ENCODE results near the gene PLA2G4E. TPM values are rescaled to one million over a fixed set of nuclear protein-coding genes. Genes with fewer than 3 reads are reported as not detected.

PLA2G4E gene
- total and polyA plus RNA-seq, 2 experiments from 2014 or later, result not detected

DNA sequence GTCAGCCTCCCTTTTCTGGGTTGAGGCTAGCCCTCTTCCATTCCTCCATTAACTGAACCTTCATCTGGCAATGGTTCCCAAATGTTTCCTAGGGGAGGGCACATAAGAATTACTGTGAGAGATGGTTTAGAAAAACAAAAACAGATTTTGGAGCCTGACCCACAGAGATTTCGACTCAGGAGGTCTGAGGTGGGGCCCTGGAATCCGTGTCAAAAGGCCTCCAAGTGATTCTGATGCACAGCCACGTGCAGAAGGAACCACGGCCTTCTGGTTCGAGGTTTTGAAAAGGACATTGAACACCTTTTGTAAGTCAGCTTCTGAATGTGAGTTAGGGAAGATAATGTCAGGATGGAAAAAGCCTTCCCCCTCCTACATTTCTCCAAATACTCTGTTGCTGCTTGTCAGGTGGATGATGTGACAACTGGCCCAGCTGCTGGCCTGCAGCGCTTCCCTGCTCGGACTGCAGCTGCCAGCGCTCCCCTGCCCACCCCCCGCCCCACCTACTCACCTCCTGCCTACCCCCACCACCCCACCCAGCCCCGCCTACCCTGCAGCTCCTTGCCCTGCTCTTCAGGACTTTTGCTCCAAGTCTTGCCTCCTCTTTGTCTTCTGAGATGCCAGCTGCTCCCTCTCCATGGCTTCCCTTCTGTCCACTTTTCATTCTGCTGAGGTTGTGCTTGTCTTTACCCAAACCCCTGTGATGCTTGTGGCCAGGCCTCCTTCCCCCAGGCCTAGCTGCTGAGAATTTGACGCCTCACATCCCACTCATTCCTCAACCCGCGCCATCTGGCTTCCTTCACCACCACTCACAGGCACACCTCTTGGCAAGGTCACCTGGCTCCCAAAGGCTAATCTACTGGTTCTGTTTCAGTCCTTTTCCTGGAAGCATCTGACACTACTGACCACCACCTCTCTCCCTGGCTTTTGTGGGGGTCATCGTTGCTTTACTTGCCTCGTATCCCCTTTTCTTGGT, 55.1 kb downstream of the PLA2G4E start:
- Histone ChIP-seq H3K79me2 (replicated peaks; ENCODE audit: insufficient read depth) (peaks cover 94% of the 10 kb centered on the region), H2AFZ (no peak overlapping the region), H3K27me3 (ENCODE audit: insufficient read depth) (no peaks in the 10 kb centered on the region), H3K4me2 (no peak overlapping the region), H3K9me2 (ENCODE audit: insufficient read depth) (no peaks in the 10 kb centered on the region), H3K4me1 (ENCODE audit: insufficient read depth) (peaks cover 12% of the 10 kb centered on the region), H3K27ac (ENCODE audit: low read depth) (no peak overlapping the region), H3K36me3 (ENCODE audit: insufficient read depth) (no peaks in the 10 kb centered on the region), H3K4me3 (no peak overlapping the region), H4K20me1 (replicated peaks; ENCODE audit: insufficient read depth) (peaks cover 27% of the 10 kb centered on the region), H3F3A (replicated peaks; ENCODE audit: low read depth) (no peaks in the 10 kb centered on the region)
- TF ChIP-seq, protein P1, sequence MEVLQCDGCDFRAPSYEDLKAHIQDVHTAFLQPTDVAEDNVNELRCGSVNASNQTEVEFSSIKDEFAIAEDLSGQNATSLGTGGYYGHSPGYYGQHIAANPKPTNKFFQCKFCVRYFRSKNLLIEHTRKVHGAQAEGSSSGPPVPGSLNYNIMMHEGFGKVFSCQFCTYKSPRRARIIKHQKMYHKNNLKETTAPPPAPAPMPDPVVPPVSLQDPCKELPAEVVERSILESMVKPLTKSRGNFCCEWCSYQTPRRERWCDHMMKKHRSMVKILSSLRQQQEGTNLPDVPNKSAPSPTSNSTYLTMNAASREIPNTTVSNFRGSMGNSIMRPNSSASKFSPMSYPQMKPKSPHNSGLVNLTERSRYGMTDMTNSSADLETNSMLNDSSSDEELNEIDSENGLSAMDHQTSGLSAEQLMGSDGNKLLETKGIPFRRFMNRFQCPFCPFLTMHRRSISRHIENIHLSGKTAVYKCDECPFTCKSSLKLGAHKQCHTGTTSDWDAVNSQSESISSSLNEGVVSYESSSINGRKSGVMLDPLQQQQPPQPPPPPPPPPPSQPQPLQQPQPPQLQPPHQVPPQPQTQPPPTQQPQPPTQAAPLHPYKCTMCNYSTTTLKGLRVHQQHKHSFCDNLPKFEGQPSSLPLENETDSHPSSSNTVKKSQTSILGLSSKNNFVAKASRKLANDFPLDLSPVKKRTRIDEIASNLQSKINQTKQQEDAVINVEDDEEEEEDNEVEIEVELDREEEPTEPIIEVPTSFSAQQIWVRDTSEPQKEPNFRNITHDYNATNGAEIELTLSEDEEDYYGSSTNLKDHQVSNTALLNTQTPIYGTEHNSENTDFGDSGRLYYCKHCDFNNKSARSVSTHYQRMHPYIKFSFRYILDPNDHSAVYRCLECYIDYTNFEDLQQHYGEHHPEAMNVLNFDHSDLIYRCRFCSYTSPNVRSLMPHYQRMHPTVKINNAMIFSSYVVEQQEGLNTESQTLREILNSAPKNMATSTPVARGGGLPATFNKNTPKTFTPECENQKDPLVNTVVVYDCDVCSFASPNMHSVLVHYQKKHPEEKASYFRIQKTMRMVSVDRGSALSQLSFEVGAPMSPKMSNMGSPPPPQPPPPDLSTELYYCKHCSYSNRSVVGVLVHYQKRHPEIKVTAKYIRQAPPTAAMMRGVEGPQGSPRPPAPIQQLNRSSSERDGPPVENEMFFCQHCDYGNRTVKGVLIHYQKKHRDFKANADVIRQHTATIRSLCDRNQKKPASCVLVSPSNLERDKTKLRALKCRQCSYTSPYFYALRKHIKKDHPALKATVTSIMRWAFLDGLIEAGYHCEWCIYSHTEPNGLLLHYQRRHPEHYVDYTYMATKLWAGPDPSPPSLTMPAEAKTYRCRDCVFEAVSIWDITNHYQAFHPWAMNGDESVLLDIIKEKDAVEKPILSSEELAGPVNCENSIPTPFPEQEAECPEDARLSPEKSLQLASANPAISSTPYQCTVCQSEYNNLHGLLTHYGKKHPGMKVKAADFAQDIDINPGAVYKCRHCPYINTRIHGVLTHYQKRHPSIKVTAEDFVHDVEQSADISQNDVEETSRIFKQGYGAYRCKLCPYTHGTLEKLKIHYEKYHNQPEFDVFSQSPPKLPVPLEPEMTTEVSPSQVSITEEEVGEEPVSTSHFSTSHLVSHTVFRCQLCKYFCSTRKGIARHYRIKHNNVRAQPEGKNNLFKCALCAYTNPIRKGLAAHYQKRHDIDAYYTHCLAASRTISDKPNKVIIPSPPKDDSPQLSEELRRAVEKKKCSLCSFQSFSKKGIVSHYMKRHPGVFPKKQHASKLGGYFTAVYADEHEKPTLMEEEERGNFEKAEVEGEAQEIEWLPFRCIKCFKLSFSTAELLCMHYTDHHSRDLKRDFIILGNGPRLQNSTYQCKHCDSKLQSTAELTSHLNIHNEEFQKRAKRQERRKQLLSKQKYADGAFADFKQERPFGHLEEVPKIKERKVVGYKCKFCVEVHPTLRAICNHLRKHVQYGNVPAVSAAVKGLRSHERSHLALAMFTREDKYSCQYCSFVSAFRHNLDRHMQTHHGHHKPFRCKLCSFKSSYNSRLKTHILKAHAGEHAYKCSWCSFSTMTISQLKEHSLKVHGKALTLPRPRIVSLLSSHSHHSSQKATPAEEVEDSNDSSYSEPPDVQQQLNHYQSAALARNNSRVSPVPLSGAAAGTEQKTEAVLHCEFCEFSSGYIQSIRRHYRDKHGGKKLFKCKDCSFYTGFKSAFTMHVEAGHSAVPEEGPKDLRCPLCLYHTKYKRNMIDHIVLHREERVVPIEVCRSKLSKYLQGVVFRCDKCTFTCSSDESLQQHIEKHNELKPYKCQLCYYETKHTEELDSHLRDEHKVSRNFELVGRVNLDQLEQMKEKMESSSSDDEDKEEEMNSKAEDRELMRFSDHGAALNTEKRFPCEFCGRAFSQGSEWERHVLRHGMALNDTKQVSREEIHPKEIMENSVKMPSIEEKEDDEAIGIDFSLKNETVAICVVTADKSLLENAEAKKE (CRISPR knock-in tag; IDR thresholded peaks at IDR 0.05), result no peak
- no peak for TF ChIP-seq CREB1 (CRISPR knock-in tag; IDR thresholded peaks at IDR 0.05; ENCODE audit: low read depth)
- TF ChIP-seq ZNF114 (CRISPR knock-in tag; IDR thresholded peaks at IDR 0.05), result no peak
- TF ChIP-seq, protein P2, sequence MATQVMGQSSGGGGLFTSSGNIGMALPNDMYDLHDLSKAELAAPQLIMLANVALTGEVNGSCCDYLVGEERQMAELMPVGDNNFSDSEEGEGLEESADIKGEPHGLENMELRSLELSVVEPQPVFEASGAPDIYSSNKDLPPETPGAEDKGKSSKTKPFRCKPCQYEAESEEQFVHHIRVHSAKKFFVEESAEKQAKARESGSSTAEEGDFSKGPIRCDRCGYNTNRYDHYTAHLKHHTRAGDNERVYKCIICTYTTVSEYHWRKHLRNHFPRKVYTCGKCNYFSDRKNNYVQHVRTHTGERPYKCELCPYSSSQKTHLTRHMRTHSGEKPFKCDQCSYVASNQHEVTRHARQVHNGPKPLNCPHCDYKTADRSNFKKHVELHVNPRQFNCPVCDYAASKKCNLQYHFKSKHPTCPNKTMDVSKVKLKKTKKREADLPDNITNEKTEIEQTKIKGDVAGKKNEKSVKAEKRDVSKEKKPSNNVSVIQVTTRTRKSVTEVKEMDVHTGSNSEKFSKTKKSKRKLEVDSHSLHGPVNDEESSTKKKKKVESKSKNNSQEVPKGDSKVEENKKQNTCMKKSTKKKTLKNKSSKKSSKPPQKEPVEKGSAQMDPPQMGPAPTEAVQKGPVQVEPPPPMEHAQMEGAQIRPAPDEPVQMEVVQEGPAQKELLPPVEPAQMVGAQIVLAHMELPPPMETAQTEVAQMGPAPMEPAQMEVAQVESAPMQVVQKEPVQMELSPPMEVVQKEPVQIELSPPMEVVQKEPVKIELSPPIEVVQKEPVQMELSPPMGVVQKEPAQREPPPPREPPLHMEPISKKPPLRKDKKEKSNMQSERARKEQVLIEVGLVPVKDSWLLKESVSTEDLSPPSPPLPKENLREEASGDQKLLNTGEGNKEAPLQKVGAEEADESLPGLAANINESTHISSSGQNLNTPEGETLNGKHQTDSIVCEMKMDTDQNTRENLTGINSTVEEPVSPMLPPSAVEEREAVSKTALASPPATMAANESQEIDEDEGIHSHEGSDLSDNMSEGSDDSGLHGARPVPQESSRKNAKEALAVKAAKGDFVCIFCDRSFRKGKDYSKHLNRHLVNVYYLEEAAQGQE (IDR thresholded peaks at IDR 0.05; ENCODE audit: unreplicated experiment), result no peak
- TF ChIP-seq POLR2AphosphoS5 (IDR thresholded peaks at IDR 0.05; ENCODE audit: low read depth), result no peak
- no peak for TF ChIP-seq EZH2phosphoT487 (IDR thresholded peaks at IDR 0.05; ENCODE audit: unreplicated experiment)
- no peak for TF ChIP-seq ZNF331 (CRISPR knock-in tag; IDR thresholded peaks at IDR 0.05; ENCODE audit: low read depth)
- TF ChIP-seq, protein P3, sequence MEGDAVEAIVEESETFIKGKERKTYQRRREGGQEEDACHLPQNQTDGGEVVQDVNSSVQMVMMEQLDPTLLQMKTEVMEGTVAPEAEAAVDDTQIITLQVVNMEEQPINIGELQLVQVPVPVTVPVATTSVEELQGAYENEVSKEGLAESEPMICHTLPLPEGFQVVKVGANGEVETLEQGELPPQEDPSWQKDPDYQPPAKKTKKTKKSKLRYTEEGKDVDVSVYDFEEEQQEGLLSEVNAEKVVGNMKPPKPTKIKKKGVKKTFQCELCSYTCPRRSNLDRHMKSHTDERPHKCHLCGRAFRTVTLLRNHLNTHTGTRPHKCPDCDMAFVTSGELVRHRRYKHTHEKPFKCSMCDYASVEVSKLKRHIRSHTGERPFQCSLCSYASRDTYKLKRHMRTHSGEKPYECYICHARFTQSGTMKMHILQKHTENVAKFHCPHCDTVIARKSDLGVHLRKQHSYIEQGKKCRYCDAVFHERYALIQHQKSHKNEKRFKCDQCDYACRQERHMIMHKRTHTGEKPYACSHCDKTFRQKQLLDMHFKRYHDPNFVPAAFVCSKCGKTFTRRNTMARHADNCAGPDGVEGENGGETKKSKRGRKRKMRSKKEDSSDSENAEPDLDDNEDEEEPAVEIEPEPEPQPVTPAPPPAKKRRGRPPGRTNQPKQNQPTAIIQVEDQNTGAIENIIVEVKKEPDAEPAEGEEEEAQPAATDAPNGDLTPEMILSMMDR (conservative IDR thresholded peaks at IDR 0.05; ENCODE audit: low read depth in 2 of 2), result no peak
- TF ChIP-seq, protein P4, sequence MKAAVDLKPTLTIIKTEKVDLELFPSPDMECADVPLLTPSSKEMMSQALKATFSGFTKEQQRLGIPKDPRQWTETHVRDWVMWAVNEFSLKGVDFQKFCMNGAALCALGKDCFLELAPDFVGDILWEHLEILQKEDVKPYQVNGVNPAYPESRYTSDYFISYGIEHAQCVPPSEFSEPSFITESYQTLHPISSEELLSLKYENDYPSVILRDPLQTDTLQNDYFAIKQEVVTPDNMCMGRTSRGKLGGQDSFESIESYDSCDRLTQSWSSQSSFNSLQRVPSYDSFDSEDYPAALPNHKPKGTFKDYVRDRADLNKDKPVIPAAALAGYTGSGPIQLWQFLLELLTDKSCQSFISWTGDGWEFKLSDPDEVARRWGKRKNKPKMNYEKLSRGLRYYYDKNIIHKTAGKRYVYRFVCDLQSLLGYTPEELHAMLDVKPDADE (IDR thresholded peaks at IDR 0.05), result no peak
- no peak for TF ChIP-seq NANOG (IDR thresholded peaks at IDR 0.05; ENCODE audit: borderline replicate concordance)
- no peak for TF ChIP-seq EZH2 (IDR thresholded peaks at IDR 0.05; ENCODE audit: low read depth, unreplicated experiment)
- no peak for TF ChIP-seq JUNB (IDR thresholded peaks at IDR 0.05; ENCODE audit: unreplicated experiment)
- no peak for TF ChIP-seq STAT1 (IDR thresholded peaks at IDR 0.05; ENCODE audit: unreplicated experiment)
- Mint-ChIP-seq H3K9me3 (peaks cover 5% of the 10 kb centered on the region; the same call in 1 of the 3 replicates), H3K36me3 (ENCODE audit: low read depth) (peaks cover 20% of the 10 kb centered on the region), H3K27ac (no peak overlapping the region), H3K4me1 (peaks cover 23% of the 10 kb centered on the region), H3K27me3 (ENCODE audit: insufficient read depth, low read depth, poor library complexity) (no peaks in the 10 kb centered on the region), H3K4me3 (no peak overlapping the region)
- DNase-seq (ENCODE audit: low spot score), result peak; percentile 21
- no peak for ATAC-seq
